ENCODE results near the gene PCDHB8. TPM values are rescaled to one million over a fixed set of nuclear protein-coding genes. Genes with fewer than 3 reads are reported as not detected.
"Not testable (repeated sequence)": the region's sequence is repeated elsewhere in the genome, so short reads cannot be mapped to it uniquely, and the experiment has no call there.

The PCDHB8 gene
- total and polyA plus RNA-seq, 9 donors, result 0.74 to 2.8 (median 1.8) TPM

DNA sequence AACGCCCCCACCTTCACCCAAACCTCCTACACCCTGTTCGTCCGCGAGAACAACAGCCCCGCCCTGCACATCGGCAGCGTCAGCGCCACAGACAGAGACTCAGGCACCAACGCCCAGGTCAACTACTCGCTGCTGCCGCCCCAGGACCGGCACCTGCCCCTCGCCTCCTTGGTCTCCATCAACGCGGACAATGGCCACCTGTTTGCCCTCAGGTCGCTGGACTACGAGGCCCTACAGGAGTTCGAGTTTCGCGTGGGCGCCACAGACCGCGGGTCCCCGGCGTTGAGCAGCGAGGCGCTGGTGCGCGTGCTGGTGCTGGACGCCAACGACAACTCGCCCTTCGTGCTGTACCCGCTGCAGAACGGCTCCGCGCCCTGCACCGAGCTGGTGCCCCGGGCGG, 47.3 kb downstream of the PCDHB8 start:
- WGBS (ENCODE audit: insufficient coverage), result 17% methylated on average over 11 of the region's 40 CpGs
- not testable (repeated sequence) for H3K27ac ChIP-seq (ENCODE audit: low read length); H3K36me3 ChIP-seq (ENCODE audit: control insufficient read depth, insufficient read depth, low read length); DNase-seq; H3K4me3 ChIP-seq (ENCODE audit: low read length); H3K27me3 ChIP-seq (ENCODE audit: control insufficient read depth, insufficient read depth, low read length); H3K4me1 ChIP-seq (ENCODE audit: control insufficient read depth, insufficient read depth, low read length)
- H3K9me3 ChIP-seq (replicated peaks; ENCODE audit: control insufficient read depth, low read depth, low read length), result peaks cover 30% of the 10 kb centered on the region

DNA sequence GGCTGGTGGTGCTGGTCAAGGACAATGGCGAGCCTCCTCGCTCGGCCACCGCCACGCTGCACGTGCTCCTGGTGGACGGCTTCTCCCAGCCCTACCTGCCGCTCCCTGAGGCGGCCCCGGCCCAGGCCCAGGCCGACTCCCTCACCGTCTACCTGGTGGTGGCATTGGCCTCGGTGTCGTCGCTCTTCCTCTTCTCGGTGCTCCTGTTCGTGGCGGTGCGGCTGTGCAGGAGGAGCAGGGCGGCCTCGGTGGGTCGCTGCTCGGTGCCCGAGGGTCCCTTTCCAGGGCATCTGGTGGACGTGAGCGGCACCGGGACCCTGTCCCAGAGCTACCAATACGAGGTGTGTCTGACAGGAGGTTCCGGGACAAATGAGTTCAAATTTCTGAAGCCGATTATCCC, 47.8 kb downstream of the PCDHB8 start:
- H3K27me3 ChIP-seq (ENCODE audit: control insufficient read depth, insufficient read depth, low read length); H3K27ac ChIP-seq (ENCODE audit: low read length); H3K36me3 ChIP-seq (ENCODE audit: control insufficient read depth, insufficient read depth, low read length); H3K4me3 ChIP-seq (ENCODE audit: low read length); H3K4me1 ChIP-seq (ENCODE audit: control insufficient read depth, insufficient read depth, low read length); DNase-seq: not testable (repeated sequence)
- peaks cover 28% of the 10 kb centered on the region for H3K9me3 ChIP-seq (replicated peaks; ENCODE audit: control insufficient read depth, low read depth, low read length)
- 25% methylated on average over 22 of the region's 30 CpGs for WGBS (ENCODE audit: insufficient coverage)

Other genes with a start within 250 kb of the PCDHB8 start
Only the 30 nearest of the 36 such genes appear.
- gene PCDHAC2, start 211.3 kb upstream of the PCDHB8 start, total RNA-seq, result 1.9 TPM
- 1 to 10 TPM in 6 of 8 donors, under 1 TPM in 2; 0.83 to 3.9 (median 2.0) TPM for gene PCDHAC2, start 211.3 kb upstream of the PCDHB8 start, polyA plus RNA-seq (ENCODE audit: insufficient read depth in 1 of 8, insufficient read length in 8 of 8, low replicate concordance in 1 of 8)
- 0.13 TPM for gene PCDHB1, start 126.4 kb upstream of the PCDHB8 start, total RNA-seq
- gene PCDHB1, start 126.4 kb upstream of the PCDHB8 start, polyA plus RNA-seq (ENCODE audit: insufficient read depth in 1 of 8, insufficient read length in 8 of 8, low replicate concordance in 1 of 8), result under 1 TPM; 0.05 to 0.27 (median 0.11) TPM
- gene PCDHB2, start 83.2 kb upstream of the PCDHB8 start, total RNA-seq, result 3.2 TPM
- gene PCDHB2, start 83.2 kb upstream of the PCDHB8 start, polyA plus RNA-seq (ENCODE audit: insufficient read depth in 1 of 8, insufficient read length in 8 of 8, low replicate concordance in 1 of 8), result 1 to 10 TPM; 2.9 to 7.8 (median 3.9) TPM
- gene PCDHB3, start 77.3 kb upstream of the PCDHB8 start, total RNA-seq, result 1.8 TPM
- 1 to 10 TPM; 1.4 to 4.4 (median 1.8) TPM for gene PCDHB3, start 77.3 kb upstream of the PCDHB8 start, polyA plus RNA-seq (ENCODE audit: insufficient read depth in 1 of 8, insufficient read length in 8 of 8, low replicate concordance in 1 of 8)
- 1.8 TPM for gene PCDHB4, start 56.0 kb upstream of the PCDHB8 start, total RNA-seq
- gene PCDHB4, start 56.0 kb upstream of the PCDHB8 start, polyA plus RNA-seq (ENCODE audit: insufficient read depth in 1 of 8, insufficient read length in 8 of 8, low replicate concordance in 1 of 8), result 1 to 10 TPM; 2.4 to 3.6 (median 2.7) TPM
- gene PCDHB5, start 42.6 kb upstream of the PCDHB8 start, total RNA-seq, result 3.1 TPM
- 1 to 10 TPM; 2.7 to 4.6 (median 3.7) TPM for gene PCDHB5, start 42.6 kb upstream of the PCDHB8 start, polyA plus RNA-seq (ENCODE audit: insufficient read depth in 1 of 8, insufficient read length in 8 of 8, low replicate concordance in 1 of 8)
- 0.80 TPM for gene PCDHB6, start 27.7 kb upstream of the PCDHB8 start, total RNA-seq
- 1 to 10 TPM; 1.5 to 2.4 (median 1.9) TPM for gene PCDHB6, start 27.7 kb upstream of the PCDHB8 start, polyA plus RNA-seq (ENCODE audit: insufficient read depth in 1 of 8, insufficient read length in 8 of 8, low replicate concordance in 1 of 8)
- 2.1 TPM for gene PCDHB7, start 5.1 kb upstream of the PCDHB8 start, total RNA-seq
- 1 to 10 TPM; 2.5 to 3.2 (median 2.8) TPM for gene PCDHB7, start 5.1 kb upstream of the PCDHB8 start, polyA plus RNA-seq (ENCODE audit: insufficient read depth in 1 of 8, insufficient read length in 8 of 8, low replicate concordance in 1 of 8)
- gene PCDHB16, start 4.6 kb downstream of the PCDHB8 start, total RNA-seq, result 2.1 TPM
- gene PCDHB16, start 4.6 kb downstream of the PCDHB8 start, polyA plus RNA-seq (ENCODE audit: insufficient read depth in 1 of 8, insufficient read length in 8 of 8, low replicate concordance in 1 of 8), result 1 to 10 TPM; 2.9 to 6.5 (median 4.7) TPM
- 1.3 TPM for gene PCDHB9, start 9.4 kb downstream of the PCDHB8 start, total RNA-seq
- gene PCDHB9, start 9.4 kb downstream of the PCDHB8 start, polyA plus RNA-seq (ENCODE audit: insufficient read depth in 1 of 8, insufficient read length in 8 of 8, low replicate concordance in 1 of 8), result 1 to 10 TPM; 1.7 to 3.6 (median 2.7) TPM
- gene PCDHB10, start 14.6 kb downstream of the PCDHB8 start, total RNA-seq, result 2.1 TPM
- gene PCDHB10, start 14.6 kb downstream of the PCDHB8 start, polyA plus RNA-seq (ENCODE audit: insufficient read depth in 1 of 8, insufficient read length in 8 of 8, low replicate concordance in 1 of 8), result 1 to 10 TPM; 4.1 to 5.1 (median 4.7) TPM
- 4.3 TPM for gene PCDHB11, start 21.8 kb downstream of the PCDHB8 start, total RNA-seq
- gene PCDHB11, start 21.8 kb downstream of the PCDHB8 start, polyA plus RNA-seq (ENCODE audit: insufficient read depth in 1 of 8, insufficient read length in 8 of 8, low replicate concordance in 1 of 8), result 1 to 10 TPM; 1.9 to 4.1 (median 2.5) TPM
- gene PCDHB12, start 30.9 kb downstream of the PCDHB8 start, total RNA-seq, result 2.4 TPM
- gene PCDHB12, start 30.9 kb downstream of the PCDHB8 start, polyA plus RNA-seq (ENCODE audit: insufficient read depth in 1 of 8, insufficient read length in 8 of 8, low replicate concordance in 1 of 8), result 1 to 10 TPM; 2.1 to 3.5 (median 2.6) TPM
- 1.9 TPM for gene PCDHB13, start 36.1 kb downstream of the PCDHB8 start, total RNA-seq
- gene PCDHB13, start 36.1 kb downstream of the PCDHB8 start, polyA plus RNA-seq (ENCODE audit: insufficient read depth in 1 of 8, insufficient read length in 8 of 8, low replicate concordance in 1 of 8), result 1 to 10 TPM; 1.6 to 4.5 (median 2.8) TPM
- 4.8 TPM for gene PCDHB14, start 45.6 kb downstream of the PCDHB8 start, total RNA-seq
- 1 to 10 TPM; 5.6 to 9.0 (median 6.7) TPM for gene PCDHB14, start 45.6 kb downstream of the PCDHB8 start, polyA plus RNA-seq (ENCODE audit: insufficient read depth in 1 of 8, insufficient read length in 8 of 8, low replicate concordance in 1 of 8)
- gene PCDHB15, start 67.6 kb downstream of the PCDHB8 start, total RNA-seq, result 4.3 TPM
- 1 to 10 TPM; 5.3 to 8.6 (median 7.1) TPM for gene PCDHB15, start 67.6 kb downstream of the PCDHB8 start, polyA plus RNA-seq (ENCODE audit: insufficient read depth in 1 of 8, insufficient read length in 8 of 8, low replicate concordance in 1 of 8)
- 0.22 TPM for gene SLC25A2, start 126.3 kb downstream of the PCDHB8 start, total RNA-seq
- under 1 TPM in 1 of 8 donors, not detected in 7; 0.08 TPM for gene SLC25A2, start 126.3 kb downstream of the PCDHB8 start, polyA plus RNA-seq (ENCODE audit: insufficient read depth in 1 of 8, insufficient read length in 8 of 8, low replicate concordance in 1 of 8)
- 75.1 TPM for gene TAF7, start 143.0 kb downstream of the PCDHB8 start, total RNA-seq
- 100 to 1,000 TPM in 1 of 8 donors, 10 to 100 TPM in 7; 65.9 to 108 (median 83.4) TPM for gene TAF7, start 143.0 kb downstream of the PCDHB8 start, polyA plus RNA-seq (ENCODE audit: insufficient read depth in 1 of 8, insufficient read length in 8 of 8, low replicate concordance in 1 of 8)
- gene PCDHGA1, start 152.7 kb downstream of the PCDHB8 start, total RNA-seq, result 0.44 TPM
- under 1 TPM; 0.49 to 0.86 (median 0.64) TPM for gene PCDHGA1, start 152.7 kb downstream of the PCDHB8 start, polyA plus RNA-seq (ENCODE audit: insufficient read depth in 1 of 8, insufficient read length in 8 of 8, low replicate concordance in 1 of 8)
- gene PCDHGA2, start 161.0 kb downstream of the PCDHB8 start, total RNA-seq, result 1.6 TPM
- gene PCDHGA2, start 161.0 kb downstream of the PCDHB8 start, polyA plus RNA-seq (ENCODE audit: insufficient read depth in 1 of 8, insufficient read length in 8 of 8, low replicate concordance in 1 of 8), result 1 to 10 TPM; 1.6 to 2.8 (median 2.1) TPM
- 1.2 TPM for gene PCDHGA3, start 166.0 kb downstream of the PCDHB8 start, total RNA-seq
- gene PCDHGA3, start 166.0 kb downstream of the PCDHB8 start, polyA plus RNA-seq (ENCODE audit: insufficient read depth in 1 of 8, insufficient read length in 8 of 8, low replicate concordance in 1 of 8), result 1 to 10 TPM in 4 of 8 donors, under 1 TPM in 4; 0.94 to 2.0 (median 1.0) TPM
- gene PCDHGB1, start 172.3 kb downstream of the PCDHB8 start, total RNA-seq, result 1.3 TPM
- under 1 TPM; 0.43 to 0.90 (median 0.63) TPM for gene PCDHGB1, start 172.3 kb downstream of the PCDHB8 start, polyA plus RNA-seq (ENCODE audit: insufficient read depth in 1 of 8, insufficient read length in 8 of 8, low replicate concordance in 1 of 8)
- 1.8 TPM for gene PCDHGA4, start 177.2 kb downstream of the PCDHB8 start, total RNA-seq
- gene PCDHGA4, start 177.2 kb downstream of the PCDHB8 start, polyA plus RNA-seq (ENCODE audit: insufficient read depth in 1 of 8, insufficient read length in 8 of 8, low replicate concordance in 1 of 8), result 1 to 10 TPM in 7 of 8 donors, under 1 TPM in 1; 0.71 to 2.2 (median 1.3) TPM
- gene PCDHGB2, start 182.2 kb downstream of the PCDHB8 start, total RNA-seq, result 1.5 TPM
- gene PCDHGB2, start 182.2 kb downstream of the PCDHB8 start, polyA plus RNA-seq (ENCODE audit: insufficient read depth in 1 of 8, insufficient read length in 8 of 8, low replicate concordance in 1 of 8), result 1 to 10 TPM; 1.5 to 2.8 (median 1.9) TPM
- gene PCDHGA5, start 186.4 kb downstream of the PCDHB8 start, total RNA-seq, result 2.3 TPM
- gene PCDHGA5, start 186.4 kb downstream of the PCDHB8 start, polyA plus RNA-seq (ENCODE audit: insufficient read depth in 1 of 8, insufficient read length in 8 of 8, low replicate concordance in 1 of 8), result 1 to 10 TPM; 1.6 to 3.8 (median 2.3) TPM
- 1.7 TPM for gene PCDHGB3, start 192.5 kb downstream of the PCDHB8 start, total RNA-seq
- 1 to 10 TPM in 7 of 8 donors, under 1 TPM in 1; 0.70 to 2.0 (median 1.2) TPM for gene PCDHGB3, start 192.5 kb downstream of the PCDHB8 start, polyA plus RNA-seq (ENCODE audit: insufficient read depth in 1 of 8, insufficient read length in 8 of 8, low replicate concordance in 1 of 8)
- gene PCDHGA6, start 196.1 kb downstream of the PCDHB8 start, total RNA-seq, result 3.5 TPM
- gene PCDHGA6, start 196.1 kb downstream of the PCDHB8 start, polyA plus RNA-seq (ENCODE audit: insufficient read depth in 1 of 8, insufficient read length in 8 of 8, low replicate concordance in 1 of 8), result 1 to 10 TPM; 2.2 to 4.4 (median 3.0) TPM
- gene PCDHGA7, start 205.0 kb downstream of the PCDHB8 start, total RNA-seq, result 2.3 TPM
- 1 to 10 TPM; 1.2 to 2.4 (median 1.5) TPM for gene PCDHGA7, start 205.0 kb downstream of the PCDHB8 start, polyA plus RNA-seq (ENCODE audit: insufficient read depth in 1 of 8, insufficient read length in 8 of 8, low replicate concordance in 1 of 8)
- 4.2 TPM for gene PCDHGB4, start 209.9 kb downstream of the PCDHB8 start, total RNA-seq
- gene PCDHGB4, start 209.9 kb downstream of the PCDHB8 start, polyA plus RNA-seq (ENCODE audit: insufficient read depth in 1 of 8, insufficient read length in 8 of 8, low replicate concordance in 1 of 8), result 1 to 10 TPM; 1.7 to 3.6 (median 2.5) TPM
- gene PCDHGA8, start 214.8 kb downstream of the PCDHB8 start, total RNA-seq, result 1.6 TPM
- gene PCDHGA8, start 214.8 kb downstream of the PCDHB8 start, polyA plus RNA-seq (ENCODE audit: insufficient read depth in 1 of 8, insufficient read length in 8 of 8, low replicate concordance in 1 of 8), result under 1 TPM; 0.31 to 0.95 (median 0.61) TPM